Naive thymus-derived CD4-positive, alpha-beta T cell (primary cell): Measurements from ENCODE around the gene DSC1. TPM values are rescaled to one million over a fixed set of nuclear protein-coding genes. Genes with fewer than 3 reads are reported as not detected.

Experiments used
- ATAC-seq: fragments of 150-1000 bp; cut with Tn5 transposase; 2 replicates; pipeline ENCODE4 v1.10.0; 2021; ENCODE audit warnings: mild to moderate bottlenecking, moderate library complexity
- CTCF ChIA-PET: fragments of 350-600 bp; sonication (Branson Sonifier 250); formaldehyde crosslinking; loops from one replicate; lab custom pipeline; 2021; ENCODE audit warnings: antibody characterized with exemption; lab: Charles Lee
- POLR2A ChIA-PET: fragments of 350-600 bp; sonication (Branson Sonifier 250); formaldehyde crosslinking; loops from one replicate; lab custom pipeline; 2021; ENCODE audit warnings: antibody characterized with exemption, inconsistent platforms; lab: Charles Lee
- DNase-seq, 9 donors: peaks; one replicate each; pipeline versions ENCODE4 v3.0.0 to v3.0.0-alpha.2; 2020 to 2022; ENCODE audit warnings: mixed read lengths in 1 of 9
- H3K27ac ChIP-seq: one replicate; pipeline ENCODE4 v1.7.0; 2013; ENCODE audit warnings: mild to moderate bottlenecking, low read depth, low read length, moderate library complexity
- H3K27me3 ChIP-seq, 2 donors: one replicate each; pipeline ENCODE4 v1.7.0; 2013; ENCODE audit warnings: low read length in 2 of 2, mild to moderate bottlenecking in 2 of 2, moderate library complexity in 2 of 2; ENCODE audit not compliant: control insufficient read depth in 2 of 2, insufficient read depth in 2 of 2
- H3K36me3 ChIP-seq, 3 experiments: 1 replicate in 2 of 3; 2 replicates in 1 of 3; pipeline ENCODE4 v1.7.0; 2013; ENCODE audit warnings: low read length in 3 of 3, mild to moderate bottlenecking in 3 of 3, moderate library complexity in 1 of 3; ENCODE audit not compliant: insufficient read depth in 3 of 3, control insufficient read depth in 2 of 3
- H3K4me1 ChIP-seq, 2 donors: one replicate each; pipeline ENCODE4 v1.7.0; 2013; ENCODE audit warnings: low read length in 2 of 2, mild to moderate bottlenecking in 2 of 2, moderate library complexity in 1 of 2; ENCODE audit not compliant: control insufficient read depth in 2 of 2, insufficient read depth in 2 of 2
- H3K4me3 ChIP-seq: 2 replicates; pipeline ENCODE4 v1.7.0; 2013; ENCODE audit warnings: mild to moderate bottlenecking, low read length
- H3K9me3 ChIP-seq, 3 experiments: 1 replicate in 2 of 3; 2 replicates in 1 of 3; pipeline ENCODE4 v1.7.0; 2013; ENCODE audit warnings: low read length in 3 of 3; ENCODE audit not compliant: control insufficient read depth in 2 of 3
- H3K27ac Mint-ChIP-seq, 9 donors: one replicate each; pipeline ENCODE4 v1.8.0; 2020 to 2022; ENCODE audit warnings: mixed read lengths in 9 of 9, mild to moderate bottlenecking in 8 of 9, moderate library complexity in 5 of 9, inconsistent platforms in 2 of 9
- H3K27me3 Mint-ChIP-seq, 5 donors: one replicate each; pipeline ENCODE4 v1.8.0; 2021 to 2022; ENCODE audit warnings: mixed read lengths in 5 of 5, mild to moderate bottlenecking in 1 of 5
- H3K36me3 Mint-ChIP-seq, 5 donors: one replicate each; pipeline ENCODE4 v1.8.0; 2020 to 2022; ENCODE audit warnings: mixed read lengths in 5 of 5, mild to moderate bottlenecking in 3 of 5, inconsistent platforms in 1 of 5
- H3K4me1 Mint-ChIP-seq, 7 donors: one replicate each; pipeline ENCODE4 v1.8.0; 2020 to 2022; ENCODE audit warnings: mixed read lengths in 7 of 7, mild to moderate bottlenecking in 3 of 7, inconsistent platforms in 1 of 7
- H3K4me3 Mint-ChIP-seq, 10 donors: one replicate each; pipeline ENCODE4 v1.8.0; 2020 to 2022; ENCODE audit warnings: mild to moderate bottlenecking in 10 of 10, mixed read lengths in 10 of 10, moderate library complexity in 6 of 10, inconsistent platforms in 2 of 10
- H3K9me3 Mint-ChIP-seq, 11 donors: one replicate each; pipeline ENCODE4 v1.8.0; 2020 to 2022; ENCODE audit warnings: mixed read lengths in 11 of 11, mild to moderate bottlenecking in 4 of 11, inconsistent platforms in 1 of 11, moderate library complexity in 1 of 11
- intact Hi-C, 2 donors: fragments of 100-400 bp; cut with micrococcal nuclease; formaldehyde crosslinking; loops; one replicate each; pipeline ENCODE4 v1.15.1; 2023
- polyA plus RNA-seq, 2 donors: library from polyadenylated mRNA; unstranded; fragments of 300-500 nt; fragmentation: Illumina TruSeq; gene quantifications; one replicate each; pipeline ENCODE4 v1.2.3, GENCODE V29; 2021
- total RNA-seq, 6 experiments: library from RNA in 5 of 6; stranded (reverse) in 5 of 6; gene quantifications; 1 replicate in 5 of 6; 2 replicates in 1 of 6; pipeline ENCODE4 v1.2.3 and lab custom pipeline; 2021 to 2026

The DSC1 gene
- total and polyA plus RNA-seq, 7 experiments from 2014 or later: 3.1 to 16.2 (median 8.4) TPM; not detected in 1

GRCh38 chr18:31098878-31099277 is 63.8 kb downstream of the DSC1 start:
- Histone ChIP-seq H3K27ac (no peak overlapping the region), H3K27me3 (peaks cover 0 to 6% of the 10 kb centered on the region in 2 donors), H3K4me1 (no peaks in the 10 kb centered on the region), H3K36me3 (no peaks in the 10 kb centered on the region), H3K9me3 (no peaks in the 10 kb centered on the region), H3K4me3 (no peak overlapping the region)
- ChIA-PET POLR2A (no interaction called here), CTCF (no interaction called here)
- H3K27me3 Mint-ChIP-seq: peaks cover 26 to 41% (median 37%) of the 10 kb centered on the region in 5 donors
- H3K9me3 Mint-ChIP-seq: peaks cover 0 to 20% (median 5%) of the 10 kb centered on the region in 11 donors
- no peak overlapping the region for H3K27ac Mint-ChIP-seq
- ATAC-seq: no peak
- H3K36me3 Mint-ChIP-seq: peaks cover 0 to 12% (median 0%) of the 10 kb centered on the region in 5 donors
- H3K4me3 Mint-ChIP-seq: no peak overlapping the region
- intact Hi-C loops: no loop called here
- no peak for DNase-seq
- H3K4me1 Mint-ChIP-seq: no peaks in the 10 kb centered on the region

- ATAC-seq (no peak), DNase-seq (no peak)
- Histone ChIP-seq H3K4me3 (no peak overlapping the region), H3K4me1 (no peaks in the 10 kb centered on the region), H3K36me3 (no peaks in the 10 kb centered on the region), H3K9me3 (no peaks in the 10 kb centered on the region), H3K27me3 (peaks cover 0 to 2% of the 10 kb centered on the region in 2 donors), H3K27ac (no peak overlapping the region)
- intact Hi-C loops: no loop called here
- H3K4me3 Mint-ChIP-seq: no peak overlapping the region
- H3K27me3 Mint-ChIP-seq: peaks cover 24 to 29% (median 27%) of the 10 kb centered on the region in 5 donors
- H3K36me3 Mint-ChIP-seq: peaks cover 0 to 12% (median 0%) of the 10 kb centered on the region in 5 donors
- no peak overlapping the region for H3K27ac Mint-ChIP-seq
- no peaks in the 10 kb centered on the region for H3K4me1 Mint-ChIP-seq
- POLR2A ChIA-PET: no interaction called here
- peaks cover 0 to 20% (median 5%) of the 10 kb centered on the region in 11 donors for H3K9me3 Mint-ChIP-seq
- CTCF ChIA-PET: no interaction called here
Observed at GRCh38 chr18:31097666-31098065, 65.0 kb downstream of the DSC1 start.

- intact Hi-C loops: no loop called here
- Mint-ChIP-seq H3K4me3 (no peak overlapping the region), H3K9me3 (peaks cover 0 to 27% (median 2%) of the 10 kb centered on the region in 11 donors), H3K36me3 (peaks cover 0 to 6% (median 0%) of the 10 kb centered on the region in 5 donors), H3K4me1 (no peaks in the 10 kb centered on the region), H3K27me3 (peaks cover 0 to 4% (median 2%) of the 10 kb centered on the region in 5 donors), H3K27ac (no peak overlapping the region)
- ChIA-PET CTCF (interaction anchor here (0.5 kb wide), 1 partner anchor 34 kb away, joined by 3 read pairs; no protein-coding TSS in a partner anchor), POLR2A (no interaction called here)
- H3K27ac ChIP-seq: no peak overlapping the region
- no peaks in the 10 kb centered on the region for H3K4me1 ChIP-seq
- no peak for ATAC-seq
- no peak for DNase-seq
- H3K27me3 ChIP-seq: no peaks in the 10 kb centered on the region
- no peaks in the 10 kb centered on the region for H3K36me3 ChIP-seq
- H3K9me3 ChIP-seq: no peaks in the 10 kb centered on the region
- no peak overlapping the region for H3K4me3 ChIP-seq
Observed at GRCh38 chr18:31093880-31094279, 68.8 kb downstream of the DSC1 start.

- no peaks in the 10 kb centered on the region for H3K4me1 ChIP-seq
- no peaks in the 10 kb centered on the region for H3K27me3 ChIP-seq
- ChIA-PET POLR2A (no interaction called here), CTCF (no interaction called here)
- DNase-seq (no peak), ATAC-seq (no peak)
- H3K36me3 ChIP-seq: no peaks in the 10 kb centered on the region
- Mint-ChIP-seq H3K4me3 (no peak overlapping the region), H3K27ac (no peak overlapping the region), H3K4me1 (no peaks in the 10 kb centered on the region), H3K9me3 (peaks cover 0 to 23% (median 1%) of the 10 kb centered on the region in 11 donors), H3K36me3 (peaks cover 0 to 4% (median 0%) of the 10 kb centered on the region in 5 donors), H3K27me3 (no peaks in the 10 kb centered on the region)
- intact Hi-C loops: no loop called here
- no peak overlapping the region for H3K27ac ChIP-seq
- no peak overlapping the region for H3K4me3 ChIP-seq
- H3K9me3 ChIP-seq: no peaks in the 10 kb centered on the region
Observed at GRCh38 chr18:31093294-31093693, 69.4 kb downstream of the DSC1 start.

GRCh38 chr18:31091350-31091749 is 71.3 kb downstream of the DSC1 start:
- ATAC-seq (no peak), DNase-seq (no peak)
- H3K36me3 Mint-ChIP-seq: peaks cover 0 to 4% (median 0%) of the 10 kb centered on the region in 5 donors
- Histone ChIP-seq H3K27me3 (no peaks in the 10 kb centered on the region), H3K4me3 (no peak overlapping the region), H3K9me3 (no peaks in the 10 kb centered on the region), H3K27ac (no peak overlapping the region), H3K4me1 (no peaks in the 10 kb centered on the region), H3K36me3 (no peaks in the 10 kb centered on the region)
- no peaks in the 10 kb centered on the region for H3K4me1 Mint-ChIP-seq
- H3K9me3 Mint-ChIP-seq: peaks cover 0 to 19% (median 0%) of the 10 kb centered on the region in 11 donors
- ChIA-PET POLR2A (no interaction called here), CTCF (no interaction called here)
- no peak overlapping the region for H3K4me3 Mint-ChIP-seq
- no peak overlapping the region for H3K27ac Mint-ChIP-seq
- intact Hi-C loops: no loop called here
- H3K27me3 Mint-ChIP-seq: no peaks in the 10 kb centered on the region

- POLR2A ChIA-PET: no interaction called here
- intact Hi-C loops: no loop called here
- Mint-ChIP-seq H3K4me1 (no peaks in the 10 kb centered on the region), H3K9me3 (peaks cover 0 to 14% (median 0%) of the 10 kb centered on the region in 11 donors), H3K36me3 (no peaks in the 10 kb centered on the region), H3K4me3 (no peak overlapping the region), H3K27ac (no peak overlapping the region), H3K27me3 (no peaks in the 10 kb centered on the region)
- DNase-seq (no peak), ATAC-seq (no peak)
- no peaks in the 10 kb centered on the region for H3K27me3 ChIP-seq
- no peak overlapping the region for H3K27ac ChIP-seq
- H3K36me3 ChIP-seq: no peaks in the 10 kb centered on the region
- CTCF ChIA-PET: no interaction called here
- H3K9me3 ChIP-seq: no peaks in the 10 kb centered on the region
- H3K4me1 ChIP-seq: no peaks in the 10 kb centered on the region
- H3K4me3 ChIP-seq: no peak overlapping the region
Observed at GRCh38 chr18:31088532-31088931, 74.1 kb downstream of the DSC1 start.

DNA sequence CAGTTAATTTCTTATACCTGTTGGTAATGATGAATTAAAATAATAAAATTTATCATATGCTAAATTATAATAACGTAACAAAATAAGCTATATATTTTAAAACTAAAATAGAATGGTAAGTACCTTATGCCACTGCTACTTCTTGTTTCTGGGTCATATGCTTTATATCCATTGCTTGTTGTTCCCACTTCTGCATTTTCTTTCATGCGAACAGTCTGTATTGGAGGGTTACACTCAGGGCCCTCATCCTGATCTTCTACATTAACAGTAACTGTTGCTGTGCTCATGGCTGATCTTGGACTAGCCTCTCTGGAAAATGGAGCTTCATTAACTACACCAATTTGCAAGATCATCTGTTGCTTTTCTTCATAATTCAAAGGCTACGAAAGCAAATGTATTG is 82.7 kb downstream of the DSC1 start:
- H3K27ac ChIP-seq: no peak overlapping the region
- intact Hi-C loops: no loop called here
- peaks cover 0 to 6% (median 2%) of the 10 kb centered on the region in 11 donors for H3K9me3 Mint-ChIP-seq
- H3K27me3 ChIP-seq: no peaks in the 10 kb centered on the region
- H3K4me3 Mint-ChIP-seq: no peak overlapping the region
- POLR2A ChIA-PET: no interaction called here
- H3K27me3 Mint-ChIP-seq: no peaks in the 10 kb centered on the region
- DNase-seq (no peak), ATAC-seq (no peak)
- no peaks in the 10 kb centered on the region for H3K36me3 ChIP-seq
- CTCF ChIA-PET: no interaction called here
- H3K4me1 ChIP-seq: no peaks in the 10 kb centered on the region
- no peaks in the 10 kb centered on the region for H3K4me1 Mint-ChIP-seq
- H3K9me3 ChIP-seq: no peaks in the 10 kb centered on the region
- H3K36me3 Mint-ChIP-seq: no peaks in the 10 kb centered on the region
- H3K4me3 ChIP-seq: no peak overlapping the region
- H3K27ac Mint-ChIP-seq: no peak overlapping the region
